Left lung (tissue), 10 donors: Measurements from ENCODE around the gene DLG1. TPM values are rescaled to one million over a fixed set of nuclear protein-coding genes. Genes with fewer than 3 reads are reported as not detected.
A peak's percentile ranks its signal among the peaks of the same experiment; 100 is the strongest.

Experiments
- ATAC-seq: fragments of 200-7000 bp; cut with Tn5 transposase; one replicate; pipeline ENCODE4 v1.9.1; 2020; ENCODE audit warnings: moderate library complexity
- DNase-seq, 4 donors: peaks; one replicate each; pipeline ENCODE4 v3.0.0-alpha.2; 2013 to 2020
- H3K27ac ChIP-seq, 2 donors: fragments of 200-600 bp; sonication (generic) in 1 of 2; one replicate each; pipeline versions ENCODE4 v1.5.0 to v1.8.0; 2020 to 2021
- H3K27me3 ChIP-seq, 2 donors: fragments of 200-600 bp; sonication (generic) in 1 of 2; one replicate each; pipeline versions ENCODE4 v1.5.0 to v1.8.0; 2020 to 2021
- H3K36me3 ChIP-seq, 2 donors: fragments of 200-600 bp; sonication (generic) in 1 of 2; one replicate each; pipeline versions ENCODE4 v1.5.0 to v1.8.0; 2020 to 2021
- H3K4me1 ChIP-seq, 2 donors: fragments of 200-600 bp; one replicate each; pipeline ENCODE4 v1.8.0; 2021
- H3K4me3 ChIP-seq, 2 donors: fragments of 200-600 bp; sonication (generic) in 1 of 2; one replicate each; pipeline versions ENCODE4 v1.5.0 to v1.8.0; 2020 to 2021; ENCODE audit warnings: mild to moderate bottlenecking in 1 of 2
- H3K9me3 ChIP-seq, 2 donors: fragments of 200-600 bp; sonication (generic) in 1 of 2; one replicate each; pipeline versions ENCODE4 v1.5.0 to v1.8.0; 2020 to 2021
- intact Hi-C, 2 donors: fragments of 100-400 bp; cut with DNase I; formaldehyde crosslinking; loops; one replicate each; pipeline versions ENCODE4 v1.11.2 to v1.14.2; 2022
- polyA plus RNA-seq, 6 donors: library from polyadenylated mRNA; unstranded; fragments of 120-200 nt; gene quantifications; one replicate each; pipeline ENCODE4 v1.2.1, GENCODE V29; 2013; ENCODE audit not compliant: insufficient read length in 6 of 6
- total RNA-seq, 2 donors: library from RNA; stranded (reverse); fragmentation: NEBNext Ultra II Directional; extraction: Animal tissue kit (Norgen Biotek cat#: 25700); gene quantifications; one replicate each; pipeline ENCODE4 v1.2.1, GENCODE V29; 2021
- TF ChIP-seq, protein P1 (sequence below), 2 donors: fragments of 200-600 bp; sonication (generic) in 1 of 2; IDR thresholded peaks; one replicate each; pipeline versions ENCODE4 v1.5.0 to v1.8.0; 2021; ENCODE audit warnings: antibody characterized with exemption in 2 of 2
- donor health status: DM: no; HTN: yes; CAD: no.
- donor health status: DM: no; HTN: no; CAD: no.

The DLG1 gene
- total and polyA plus RNA-seq, 8 donors, result 71.0 to 89.9 (median 83.2) TPM

DNA sequence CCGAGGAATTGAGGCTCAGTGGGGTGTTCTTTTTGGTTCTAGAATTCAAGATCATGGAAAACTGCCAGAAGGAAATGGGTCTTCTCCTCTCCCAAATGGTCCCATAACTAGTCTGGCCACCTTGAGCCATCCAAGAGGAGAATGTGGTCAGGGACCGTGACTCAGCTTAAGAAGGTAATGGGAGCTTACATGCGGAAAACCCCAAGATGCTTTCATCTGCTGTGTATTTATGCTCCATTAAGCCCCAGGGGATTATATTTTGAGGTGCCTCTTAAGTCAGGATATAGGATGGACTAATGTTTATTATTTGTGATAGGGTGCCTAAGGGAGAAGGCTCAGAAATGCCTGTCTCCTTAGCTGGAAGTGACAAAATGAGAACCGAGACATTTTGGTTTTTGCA is 39.2 kb upstream of the DLG1 start:
- TF ChIP-seq, protein P1, sequence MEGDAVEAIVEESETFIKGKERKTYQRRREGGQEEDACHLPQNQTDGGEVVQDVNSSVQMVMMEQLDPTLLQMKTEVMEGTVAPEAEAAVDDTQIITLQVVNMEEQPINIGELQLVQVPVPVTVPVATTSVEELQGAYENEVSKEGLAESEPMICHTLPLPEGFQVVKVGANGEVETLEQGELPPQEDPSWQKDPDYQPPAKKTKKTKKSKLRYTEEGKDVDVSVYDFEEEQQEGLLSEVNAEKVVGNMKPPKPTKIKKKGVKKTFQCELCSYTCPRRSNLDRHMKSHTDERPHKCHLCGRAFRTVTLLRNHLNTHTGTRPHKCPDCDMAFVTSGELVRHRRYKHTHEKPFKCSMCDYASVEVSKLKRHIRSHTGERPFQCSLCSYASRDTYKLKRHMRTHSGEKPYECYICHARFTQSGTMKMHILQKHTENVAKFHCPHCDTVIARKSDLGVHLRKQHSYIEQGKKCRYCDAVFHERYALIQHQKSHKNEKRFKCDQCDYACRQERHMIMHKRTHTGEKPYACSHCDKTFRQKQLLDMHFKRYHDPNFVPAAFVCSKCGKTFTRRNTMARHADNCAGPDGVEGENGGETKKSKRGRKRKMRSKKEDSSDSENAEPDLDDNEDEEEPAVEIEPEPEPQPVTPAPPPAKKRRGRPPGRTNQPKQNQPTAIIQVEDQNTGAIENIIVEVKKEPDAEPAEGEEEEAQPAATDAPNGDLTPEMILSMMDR (IDR thresholded peaks at IDR 0.05), result no peak
- ATAC-seq, result no peak
- intact Hi-C loops, result no loop called here

DNA sequence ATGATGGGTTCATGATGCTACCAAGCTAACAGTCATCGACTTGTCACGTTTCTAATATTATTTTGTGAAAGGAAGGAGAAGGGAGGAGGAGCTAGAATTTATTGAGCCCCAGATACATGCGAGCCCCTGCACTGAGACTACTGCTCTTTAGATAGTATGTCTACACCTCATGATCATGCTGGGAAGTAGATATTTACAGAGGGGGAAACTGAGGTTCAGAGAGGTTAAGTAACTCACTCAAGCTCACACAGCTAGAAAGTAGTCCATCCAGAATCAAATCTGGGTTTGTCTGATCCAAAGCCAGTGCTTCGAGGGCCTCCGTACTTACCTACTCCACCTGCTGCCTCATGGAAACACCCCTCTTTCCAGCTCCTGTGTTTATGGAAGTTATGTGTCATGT is 38.8 kb upstream of the DLG1 start:
- no peaks in the 10 kb centered on the region for H3K36me3 ChIP-seq
- no peaks in the 10 kb centered on the region for H3K4me1 ChIP-seq
- H3K4me3 ChIP-seq, result no peak overlapping the region
- DNase-seq, result no peak
- intact Hi-C loops, result no loop called here
- H3K27me3 ChIP-seq, result no peaks in the 10 kb centered on the region
- no peak overlapping the region for H3K27ac ChIP-seq
- H3K9me3 ChIP-seq, result no peaks in the 10 kb centered on the region
- TF ChIP-seq, protein P1 (IDR thresholded peaks at IDR 0.05), result no peak
- ATAC-seq, result no peak

More for the DNA sequence above, 39.2 kb upstream of the DLG1 start:
- Histone ChIP-seq H3K9me3 (no peaks in the 10 kb centered on the region), H3K27ac (no peak overlapping the region), H3K4me3 (no peak overlapping the region), H3K27me3 (no peaks in the 10 kb centered on the region), H3K4me1 (no peaks in the 10 kb centered on the region), H3K36me3 (no peaks in the 10 kb centered on the region)
- no peak for DNase-seq

DNA sequence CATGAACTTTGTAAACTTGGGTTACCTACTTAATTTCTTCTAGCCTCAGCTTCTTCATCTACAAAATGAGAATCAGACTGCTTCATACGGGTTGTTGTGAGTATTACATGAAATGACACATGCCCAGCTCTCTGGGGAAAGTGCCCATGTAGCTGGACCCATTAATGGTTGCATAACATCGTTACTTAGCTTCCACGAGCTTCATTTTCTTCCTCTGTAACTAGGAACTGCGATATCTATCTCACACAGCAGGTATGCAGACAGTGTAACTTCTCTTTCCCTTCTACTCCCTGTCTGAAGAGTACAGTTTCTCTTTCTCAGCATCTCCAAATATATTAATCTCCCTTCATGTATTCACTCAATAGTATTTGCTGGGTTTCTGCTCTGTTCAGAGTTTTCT is 37.9 kb upstream of the DLG1 start:
- no peak for ATAC-seq
- no peak for DNase-seq
- intact Hi-C loops, result no loop called here
- no peaks in the 10 kb centered on the region for H3K4me1 ChIP-seq
- H3K27me3 ChIP-seq, result no peaks in the 10 kb centered on the region
- no peaks in the 10 kb centered on the region for H3K9me3 ChIP-seq
- H3K27ac ChIP-seq, result no peak overlapping the region
- H3K4me3 ChIP-seq, result no peak overlapping the region
- TF ChIP-seq, protein P1 (IDR thresholded peaks at IDR 0.05), result no peak
- no peaks in the 10 kb centered on the region for H3K36me3 ChIP-seq

DNA sequence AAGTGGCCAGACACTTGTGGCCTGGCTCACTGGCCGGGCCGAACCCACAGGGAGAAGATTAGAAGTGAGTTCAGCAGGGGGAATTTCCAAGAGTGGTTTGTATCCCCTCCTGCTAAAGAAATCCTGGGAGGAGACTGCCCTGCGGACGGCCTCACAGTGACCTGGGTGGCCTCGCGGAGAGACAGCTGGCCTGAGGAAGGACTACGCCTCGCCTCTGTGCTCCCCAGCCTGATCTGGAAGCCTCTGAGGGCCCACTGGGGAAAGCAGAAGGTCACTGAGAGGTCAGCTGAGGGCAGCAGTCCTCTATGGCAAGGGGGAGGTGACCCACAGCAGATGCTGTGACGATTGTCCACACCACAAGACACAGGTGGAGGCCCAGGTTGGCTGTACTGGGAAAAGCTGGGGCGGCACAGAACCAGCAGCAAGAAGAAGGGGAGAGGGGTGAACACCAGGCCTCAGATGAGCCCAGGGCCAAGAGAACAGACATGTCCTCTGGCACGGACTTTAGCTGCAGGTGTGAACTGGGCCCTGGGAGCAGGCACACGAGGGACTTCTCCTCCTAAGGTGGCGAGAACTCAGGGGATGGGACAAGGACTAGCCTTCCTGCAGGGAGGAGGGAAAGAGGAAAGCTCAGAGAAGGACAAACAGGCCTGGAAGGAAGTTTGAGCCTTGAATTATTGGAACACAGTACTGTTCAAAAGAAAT is 37.2 kb upstream of the DLG1 start:
- H3K27ac ChIP-seq, result no peak overlapping the region
- no peak for ATAC-seq

DNA sequence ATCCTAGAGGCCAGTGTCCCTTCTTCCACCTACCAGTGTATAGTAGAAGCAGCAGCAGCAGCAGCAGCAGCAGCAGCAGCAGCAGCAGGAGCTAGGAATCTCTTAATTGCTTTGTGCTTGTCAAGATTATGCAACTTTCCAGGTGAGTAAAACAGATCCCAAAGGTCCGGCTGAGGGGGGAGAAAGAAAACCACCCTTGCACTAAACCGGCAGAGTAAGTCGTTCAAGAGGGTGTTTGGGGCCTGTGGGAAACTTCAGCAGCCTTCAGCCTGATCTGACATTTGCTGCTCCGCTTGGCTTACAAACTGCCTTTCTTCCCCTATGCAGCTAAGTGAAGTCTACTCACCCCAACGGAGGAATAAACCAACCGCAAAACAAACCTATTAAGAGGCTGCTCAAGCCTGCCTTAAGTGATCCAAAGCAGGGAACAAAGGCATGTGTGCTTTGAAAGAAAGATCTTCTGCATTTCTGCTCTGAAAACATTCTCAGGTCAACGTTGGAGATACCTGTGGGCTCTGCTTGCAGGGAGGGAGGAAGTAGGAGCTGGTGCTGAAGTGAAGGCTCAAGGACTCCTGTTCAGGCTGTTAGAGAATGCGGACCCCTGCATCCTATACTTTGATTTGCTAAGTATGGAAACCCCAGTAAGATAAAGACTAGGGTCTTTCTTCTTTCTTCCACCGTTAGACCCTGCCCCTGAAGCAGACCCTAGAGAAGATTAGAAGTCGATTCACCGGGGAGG is 35.7 kb upstream of the DLG1 start:
- Histone ChIP-seq H3K27me3 (no peaks in the 10 kb centered on the region), H3K4me3 (no peak overlapping the region), H3K9me3 (no peaks in the 10 kb centered on the region), H3K27ac (no peak overlapping the region), H3K36me3 (no peaks in the 10 kb centered on the region), H3K4me1 (no peaks in the 10 kb centered on the region)
- peak in 1 of 4 donors; percentile 71 for DNase-seq
- ATAC-seq, result peak; percentile 87
- TF ChIP-seq, protein P1 (IDR thresholded peaks at IDR 0.05), result no peak
- intact Hi-C loops, result no loop called here

More for the DNA sequence above, 37.2 kb upstream of the DLG1 start:
- DNase-seq, result no peak
- Histone ChIP-seq H3K4me3 (no peak overlapping the region), H3K27me3 (no peaks in the 10 kb centered on the region), H3K4me1 (no peaks in the 10 kb centered on the region), H3K36me3 (no peaks in the 10 kb centered on the region), H3K9me3 (no peaks in the 10 kb centered on the region)
- intact Hi-C loops, result no loop called here
- TF ChIP-seq, protein P1 (IDR thresholded peaks at IDR 0.05), result no peak
